Measurements from ENCODE around the gene FARSB.

DNA sequence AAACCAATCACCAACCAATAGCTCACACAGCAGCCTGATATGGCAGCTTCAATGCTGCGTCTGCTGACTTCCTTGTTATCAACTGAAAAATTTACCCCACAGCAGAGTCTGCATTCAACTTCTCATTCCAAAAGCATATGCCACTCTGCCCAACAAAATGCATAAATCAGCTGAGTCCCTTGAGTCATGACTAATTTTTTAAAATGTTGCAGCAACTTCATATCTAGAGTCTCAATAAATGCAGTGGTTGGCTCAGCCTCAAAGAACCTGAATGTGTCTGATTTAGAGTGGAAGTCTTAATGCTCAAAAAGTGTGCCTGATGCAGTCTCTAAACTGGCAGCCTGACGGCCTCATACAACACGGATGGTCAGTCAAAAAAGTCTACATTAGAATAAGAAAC is 46.5 kb downstream of the FARSB start:
- TF ChIP-seq, protein P1, sequence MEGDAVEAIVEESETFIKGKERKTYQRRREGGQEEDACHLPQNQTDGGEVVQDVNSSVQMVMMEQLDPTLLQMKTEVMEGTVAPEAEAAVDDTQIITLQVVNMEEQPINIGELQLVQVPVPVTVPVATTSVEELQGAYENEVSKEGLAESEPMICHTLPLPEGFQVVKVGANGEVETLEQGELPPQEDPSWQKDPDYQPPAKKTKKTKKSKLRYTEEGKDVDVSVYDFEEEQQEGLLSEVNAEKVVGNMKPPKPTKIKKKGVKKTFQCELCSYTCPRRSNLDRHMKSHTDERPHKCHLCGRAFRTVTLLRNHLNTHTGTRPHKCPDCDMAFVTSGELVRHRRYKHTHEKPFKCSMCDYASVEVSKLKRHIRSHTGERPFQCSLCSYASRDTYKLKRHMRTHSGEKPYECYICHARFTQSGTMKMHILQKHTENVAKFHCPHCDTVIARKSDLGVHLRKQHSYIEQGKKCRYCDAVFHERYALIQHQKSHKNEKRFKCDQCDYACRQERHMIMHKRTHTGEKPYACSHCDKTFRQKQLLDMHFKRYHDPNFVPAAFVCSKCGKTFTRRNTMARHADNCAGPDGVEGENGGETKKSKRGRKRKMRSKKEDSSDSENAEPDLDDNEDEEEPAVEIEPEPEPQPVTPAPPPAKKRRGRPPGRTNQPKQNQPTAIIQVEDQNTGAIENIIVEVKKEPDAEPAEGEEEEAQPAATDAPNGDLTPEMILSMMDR (IDR thresholded peaks at IDR 0.05) = no peak
- TF ChIP-seq POLR2A (IDR thresholded peaks at IDR 0.05) = no peak

All from thyroid gland (tissue), 4 donors.